AG09319 (cell line): ENCODE results near the gene PROCA1.
A peak's percentile ranks its signal among the peaks of the same experiment; 100 is the strongest.

Source experiments
- DNase-seq: peaks from one replicate; pipeline ENCODE4 v3.0.0-alpha.2; 2010; ENCODE audit warnings: low read depth; ENCODE audit errors: extremely low read depth
- CTCF ChIP-seq: IDR thresholded peaks from 2 replicates; pipeline ENCODE4 v1.5.1; 2011; ENCODE audit warnings: low read depth, mild to moderate bottlenecking, inconsistent platforms, low read length, moderate library complexity

Gene PROCA1

GRCh38 chr17:28746611-28747050 is 34.9 kb upstream of the PROCA1 start:
- no peak for DNase-seq
- TF ChIP-seq CTCF = no peak

GRCh38 chr17:28745786-28746411 is 34.2 kb upstream of the PROCA1 start:
- TF ChIP-seq CTCF = no peak
- DNase-seq = no peak

GRCh38 chr17:28744972-28745785 is 33.5 kb upstream of the PROCA1 start:
- DNase-seq = no peak
- TF ChIP-seq CTCF = no peak

GRCh38 chr17:28744104-28744971 is 32.6 kb upstream of the PROCA1 start:
- DNase-seq = no peak
- TF ChIP-seq CTCF = no peak

- no peak; the same call in 1 of the 2 replicates for TF ChIP-seq CTCF
- peak; percentile 74 for DNase-seq
These were observed 31.8 kb upstream of the PROCA1 start, which contains the start of gene TRAF4 for GRCh38 chr17:28743243-28744103. Gene TRAF4, plus strand, starts transcription at chr17:28744011. Its CDS starts 102 bp downstream, at chr17:28744113.
